Measurements from ENCODE around the gene ABCB8.

ABCB8 gene

GRCh38 chr7:151028131-151028947, at the start of gene ABCB8:
TSS of gene ABCB8 (plus strand) at chr7:151028450. CDS start at chr7:151028516, 66 bp downstream.
- DNase-seq (ENCODE audit: low spot score): peak; percentile 99

- DNase-seq (ENCODE audit: low spot score): no peak
These were observed 48.4 kb upstream of the ABCB8 start for GRCh38 chr7:150979713-150980390.

GRCh38 chr7:150980663-150981062, 47.6 kb upstream of the ABCB8 start:
- no peak for DNase-seq (ENCODE audit: low spot score)

GRCh38 chr7:150981644-150982043, 46.6 kb upstream of the ABCB8 start:
- no peak for DNase-seq (ENCODE audit: low spot score)

GRCh38 chr7:150982351-150982750, 45.9 kb upstream of the ABCB8 start:
- DNase-seq (ENCODE audit: low spot score): peak; percentile 96

GRCh38 chr7:150983893-150984368, 44.3 kb upstream of the ABCB8 start:
- DNase-seq (ENCODE audit: low spot score): no peak

GRCh38 chr7:150986099-150986512, 42.1 kb upstream of the ABCB8 start:
- DNase-seq (ENCODE audit: low spot score): peak; percentile 66

GRCh38 chr7:150986556-150986955, 41.7 kb upstream of the ABCB8 start:
- no peak for DNase-seq (ENCODE audit: low spot score)

GRCh38 chr7:150988230-150989226, 39.7 kb upstream of the ABCB8 start:
- no peak for DNase-seq (ENCODE audit: low spot score)

GRCh38 chr7:150989456-150989855, 38.8 kb upstream of the ABCB8 start:
- DNase-seq (ENCODE audit: low spot score): no peak

- no peak for DNase-seq (ENCODE audit: low spot score)
These were observed 37.6 kb upstream of the ABCB8 start, which contains the start of gene NOS3 for GRCh38 chr7:150990416-150991186. TSS of gene NOS3 (plus strand) at chr7:150991017. CDS start at chr7:150993804, 2,787 bp downstream.

- DNase-seq (ENCODE audit: low spot score): no peak
These were observed 36.1 kb upstream of the ABCB8 start for GRCh38 chr7:150992051-150992640.

GRCh38 chr7:150992833-150993302, 35.4 kb upstream of the ABCB8 start:
- DNase-seq (ENCODE audit: low spot score): no peak

- DNase-seq (ENCODE audit: low spot score): no peak
These were observed 34.7 kb upstream of the ABCB8 start for GRCh38 chr7:150993511-150993910.

GRCh38 chr7:150994141-150994837, 34.0 kb upstream of the ABCB8 start:
- no peak for DNase-seq (ENCODE audit: low spot score)

GRCh38 chr7:150994838-150995510, 33.3 kb upstream of the ABCB8 start:
- DNase-seq (ENCODE audit: low spot score): no peak

GRCh38 chr7:150996376-150997074, 31.7 kb upstream of the ABCB8 start:
- no peak for DNase-seq (ENCODE audit: low spot score)

- no peak for DNase-seq (ENCODE audit: low spot score)
These were observed 31.2 kb upstream of the ABCB8 start for GRCh38 chr7:150997075-150997511.

- DNase-seq (ENCODE audit: low spot score): no peak
These were observed 30.4 kb upstream of the ABCB8 start for GRCh38 chr7:150997817-150998216.
